Ectodermal cell (in vitro differentiated cells): ENCODE measurements around the gene FOXO6.

Experiments
- H3K27ac ChIP-seq: 2 replicates; pipeline ENCODE4 v1.7.0; 2013; ENCODE audit warnings: mild to moderate bottlenecking, low read depth, low read length; ENCODE audit not compliant: insufficient read depth, poor library complexity, severe bottlenecking
- H3K27me3 ChIP-seq: 2 replicates; pipeline ENCODE4 v1.7.0; 2013; ENCODE audit warnings: mild to moderate bottlenecking, low read length; ENCODE audit not compliant: insufficient read depth, control insufficient read depth, poor library complexity, severe bottlenecking
- H3K36me3 ChIP-seq: one replicate; pipeline ENCODE4 v1.7.0; 2013; ENCODE audit warnings: low read length; ENCODE audit not compliant: control insufficient read depth, insufficient read depth
- H3K4me1 ChIP-seq: one replicate; pipeline ENCODE4 v1.7.0; 2013; ENCODE audit warnings: low read length; ENCODE audit not compliant: control insufficient read depth, insufficient read depth
- H3K4me3 ChIP-seq: 2 replicates; pipeline ENCODE4 v1.7.0; 2013; ENCODE audit warnings: low read depth, low read length, control low read depth; ENCODE audit not compliant: insufficient read depth
- H3K9me3 ChIP-seq: 2 replicates; pipeline ENCODE4 v1.7.0; 2013; ENCODE audit warnings: mild to moderate bottlenecking, low read length, moderate library complexity; ENCODE audit not compliant: control insufficient read depth
- WGBS, 2 experiments: methylation state at CpG; one replicate each; pipeline ENCODE4 v1.1.7; 2013; ENCODE audit warnings: missing lambda C conversion rate in 2 of 2; 5-methylcytosine and 5-hydroxymethylcytosine counted together

Gene FOXO6

GRCh38 chr1:41385398-41386195 is 24.4 kb downstream of the FOXO6 start:
- Histone ChIP-seq H3K27ac (no peak overlapping the region), H3K27me3 (peaks cover 65% of the 10 kb centered on the region), H3K36me3 (no peaks in the 10 kb centered on the region), H3K9me3 (no peaks in the 10 kb centered on the region), H3K4me3 (no peak overlapping the region), H3K4me1 (peaks cover 47% of the 10 kb centered on the region)
- 81 to 86% methylated on average over 12 of the region's 12 CpGs for WGBS, 2 experiments

GRCh38 chr1:41386196-41386663 is 25.0 kb downstream of the FOXO6 start:
- H3K36me3 ChIP-seq = no peaks in the 10 kb centered on the region
- peaks cover 58% of the 10 kb centered on the region for H3K27me3 ChIP-seq
- H3K27ac ChIP-seq = no peak overlapping the region
- WGBS, 2 experiments = 50 to 57% methylated on average over 7 of the region's 7 CpGs
- H3K9me3 ChIP-seq = no peaks in the 10 kb centered on the region
- H3K4me3 ChIP-seq = no peak overlapping the region
- peaks cover 52% of the 10 kb centered on the region for H3K4me1 ChIP-seq

GRCh38 chr1:41387667-41388091 is 26.4 kb downstream of the FOXO6 start:
- Histone ChIP-seq H3K4me3 (no peak overlapping the region), H3K36me3 (no peaks in the 10 kb centered on the region), H3K4me1 (peaks cover 50% of the 10 kb centered on the region), H3K9me3 (no peaks in the 10 kb centered on the region), H3K27ac (no peak overlapping the region), H3K27me3 (peaks cover 44% of the 10 kb centered on the region)
- 5 to 7% methylated on average over 10 of the region's 10 CpGs for WGBS, 2 experiments

- Histone ChIP-seq H3K36me3 (no peaks in the 10 kb centered on the region), H3K27ac (no peak overlapping the region), H3K4me3 (no peak overlapping the region), H3K4me1 (peaks cover 42% of the 10 kb centered on the region), H3K9me3 (no peaks in the 10 kb centered on the region), H3K27me3 (peaks cover 36% of the 10 kb centered on the region)
- WGBS, 2 experiments = 87% methylated on average over 6 of the region's 6 CpGs
Measured at GRCh38 chr1:41388510-41388909, 27.3 kb downstream of the FOXO6 start.

- Histone ChIP-seq H3K9me3 (no peaks in the 10 kb centered on the region), H3K27ac (no peak overlapping the region), H3K27me3 (peaks cover 31% of the 10 kb centered on the region), H3K36me3 (no peaks in the 10 kb centered on the region), H3K4me3 (no peak overlapping the region), H3K4me1 (peaks cover 43% of the 10 kb centered on the region)
- 43 to 57% methylated on average over 2 of the region's 2 CpGs for WGBS, 2 experiments
Measured at GRCh38 chr1:41389009-41389408, 27.8 kb downstream of the FOXO6 start.

GRCh38 chr1:41390166-41390565 is 28.9 kb downstream of the FOXO6 start:
- WGBS, 2 experiments = 94% methylated on average over 10 of the region's 10 CpGs
- Histone ChIP-seq H3K4me3 (no peak overlapping the region), H3K27ac (no peak overlapping the region), H3K36me3 (no peaks in the 10 kb centered on the region), H3K27me3 (peaks cover 19% of the 10 kb centered on the region), H3K4me1 (peaks cover 55% of the 10 kb centered on the region), H3K9me3 (no peaks in the 10 kb centered on the region)

- Histone ChIP-seq H3K4me1 (peaks cover 59% of the 10 kb centered on the region), H3K9me3 (no peaks in the 10 kb centered on the region), H3K27me3 (peaks cover 15% of the 10 kb centered on the region), H3K4me3 (no peak overlapping the region), H3K27ac (no peak overlapping the region), H3K36me3 (no peaks in the 10 kb centered on the region)
- 95 to 100% methylated on average over 1 of the region's 1 CpG for WGBS, 2 experiments
Measured at GRCh38 chr1:41390573-41390972, 29.3 kb downstream of the FOXO6 start.

- Histone ChIP-seq H3K36me3 (no peaks in the 10 kb centered on the region), H3K27me3 (peaks cover under 1% of the 10 kb centered on the region), H3K4me1 (peaks cover 59% of the 10 kb centered on the region), H3K4me3 (no peak overlapping the region), H3K27ac (no peak overlapping the region), H3K9me3 (no peaks in the 10 kb centered on the region)
- 85 to 90% methylated on average over 9 of the region's 9 CpGs for WGBS, 2 experiments
Measured at GRCh38 chr1:41391834-41392527, 30.7 kb downstream of the FOXO6 start.

- Histone ChIP-seq H3K36me3 (no peaks in the 10 kb centered on the region), H3K27me3 (no peaks in the 10 kb centered on the region), H3K4me3 (no peak overlapping the region), H3K9me3 (no peaks in the 10 kb centered on the region), H3K27ac (no peak overlapping the region), H3K4me1 (peaks cover 55% of the 10 kb centered on the region)
- WGBS, 2 experiments = 89 to 97% methylated on average over 4 of the region's 4 CpGs
Measured at GRCh38 chr1:41392528-41392924, 31.3 kb downstream of the FOXO6 start.

- H3K4me3 ChIP-seq = no peak overlapping the region
- 73 to 77% methylated on average over 6 of the region's 6 CpGs for WGBS, 2 experiments
- H3K27me3 ChIP-seq = no peaks in the 10 kb centered on the region
- no peaks in the 10 kb centered on the region for H3K36me3 ChIP-seq
- no peak overlapping the region for H3K27ac ChIP-seq
- peaks cover 51% of the 10 kb centered on the region for H3K4me1 ChIP-seq
- no peaks in the 10 kb centered on the region for H3K9me3 ChIP-seq
Measured at GRCh38 chr1:41393716-41394368, 32.6 kb downstream of the FOXO6 start.
